Psoas muscle (tissue), 8 donors: ENCODE measurements around the gene FOXJ3. TPM values are rescaled to one million over a fixed set of nuclear protein-coding genes. Genes with fewer than 3 reads are reported as not detected.

Source experiments
- ATAC-seq, 4 donors: fragments of 200-7000 bp; cut with Tn5 transposase; one replicate each; pipeline ENCODE4 v1.9.1; 2020; ENCODE audit warnings: moderate library complexity in 3 of 4, mild to moderate bottlenecking in 2 of 4
- DNase-seq, 2 donors: peaks; one replicate each; pipeline ENCODE4 v3.0.0-alpha.2; 2020
- H3K27ac ChIP-seq: fragments of 200-600 bp; one replicate; pipeline ENCODE4 v1.8.0; 2022
- H3K27me3 ChIP-seq, 3 donors: fragments of 200-600 bp in 1 of 3; one replicate each; pipeline versions ENCODE4 v1.6.1 to v1.8.0; 2013 to 2022; ENCODE audit warnings: low read length in 2 of 3, mild to moderate bottlenecking in 2 of 3, moderate library complexity in 1 of 3; ENCODE audit not compliant: insufficient read depth in 3 of 3
- H3K36me3 ChIP-seq, 2 donors: fragments of 200-600 bp in 1 of 2; one replicate each; pipeline versions ENCODE4 v1.6.1 to v1.8.0; 2013 to 2022; ENCODE audit warnings: low read depth in 1 of 2, mild to moderate bottlenecking in 1 of 2, moderate library complexity in 1 of 2; ENCODE audit not compliant: insufficient read depth in 1 of 2
- H3K4me1 ChIP-seq: fragments of 200-600 bp; one replicate; pipeline ENCODE4 v1.8.0; 2022
- H3K4me3 ChIP-seq: fragments of 200-600 bp; one replicate; pipeline ENCODE4 v1.8.0; 2022; ENCODE audit warnings: mild to moderate bottlenecking
- H3K9me3 ChIP-seq: fragments of 200-600 bp; one replicate; pipeline ENCODE4 v1.8.0; 2022
- CTCF ChIP-seq: fragments of 200-600 bp; IDR thresholded peaks from one replicate; pipeline ENCODE4 v1.8.0; 2022; ENCODE audit warnings: antibody characterized with exemption
- WGBS, 3 donors: extraction: QIAGEN DNeasy Blood & Tissue Kit; methylation state at CpG; one replicate each; pipeline versions ENCODE4 v1.1.6 to v1.1.7; 2013; 5-methylcytosine and 5-hydroxymethylcytosine counted together
- intact Hi-C, 2 donors: fragments of 100-400 bp; cut with DNase I; formaldehyde crosslinking; loops; one replicate each; pipeline versions ENCODE4 v1.11.0 to v1.14.2; 2022
- polyA plus RNA-seq, 3 donors: library from polyadenylated mRNA; stranded (reverse); fragments of 200-250 nt; gene quantifications; one replicate each; pipeline ENCODE4 v1.2.3, GENCODE V29; 2013
- total RNA-seq, 4 donors: library from RNA; stranded (reverse); fragmentation: NEBNext Ultra II Directional in 2 of 4; extraction: Animal tissue kit (Norgen Biotek cat#: 25700) in 2 of 4; gene quantifications; one replicate each; pipeline versions ENCODE4 v1.2.1 to v1.2.4, GENCODE V29; 2021 to 2023
- donor health status: healthy with polysubstance abuse.
- donor health status: DM: no; HTN: no; CAD: no; lungs with moderate emphysema.
- donor health status: Bipolar disorder and iron deficiency.
- donor health status: healthy.
- donor health status: DM: yes; HTN: yes; CAD: no.
- donor health status: DM: no; HTN: no; CAD: no.
- donor health status: DM: no; HTN: no; CAD: no.
- donor health status: DM: yes; HTN: yes; CAD: no.

The FOXJ3 gene
- total and polyA plus RNA-seq, 7 donors: 15.1 to 53.1 (median 47.9) TPM

- DNase-seq: no peak
- 38 to 63% (median 39%) methylated on average over 1 of the region's 1 CpG for WGBS, 3 donors
- no peak for ATAC-seq
Measured at GRCh38 chr1:42272920-42273319, 62.1 kb downstream of the FOXJ3 start.

GRCh38 chr1:42267904-42268303 lies 67.1 kb downstream of the FOXJ3 start:
- ATAC-seq (no peak), DNase-seq (no peak)
- H3K27me3 ChIP-seq: no peaks in the 10 kb centered on the region
- H3K4me3 ChIP-seq: no peak overlapping the region
- H3K9me3 ChIP-seq: no peaks in the 10 kb centered on the region
- TF ChIP-seq CTCF: no peak
- no peak overlapping the region for H3K27ac ChIP-seq
- peaks cover 20% of the 10 kb centered on the region for H3K4me1 ChIP-seq
- peaks cover 0 to 14% of the 10 kb centered on the region in 2 donors for H3K36me3 ChIP-seq
- intact Hi-C loops: no loop called here

More at GRCh38 chr1:42272920-42273319, 62.1 kb downstream of the FOXJ3 start:
- Histone ChIP-seq H3K27me3 (no peaks in the 10 kb centered on the region), H3K4me3 (no peak overlapping the region), H3K9me3 (no peaks in the 10 kb centered on the region), H3K36me3 (peaks cover 0 to 11% of the 10 kb centered on the region in 2 donors), H3K27ac (no peak overlapping the region), H3K4me1 (peaks cover 5% of the 10 kb centered on the region)
- intact Hi-C loops: no loop called here
- TF ChIP-seq CTCF: no peak

- no peak for ATAC-seq
- 55 to 66% (median 58%) methylated on average over 4 of the region's 4 CpGs for WGBS, 3 donors
- H3K9me3 ChIP-seq: no peaks in the 10 kb centered on the region
Measured at GRCh38 chr1:42266253-42267135, 68.5 kb downstream of the FOXJ3 start.

GRCh38 chr1:42264511-42265190 lies 70.4 kb downstream of the FOXJ3 start:
- no peaks in the 10 kb centered on the region for H3K9me3 ChIP-seq
- no peak for TF ChIP-seq CTCF
- no peak overlapping the region for H3K4me3 ChIP-seq
- H3K27ac ChIP-seq: no peak overlapping the region
- no peak for ATAC-seq
- H3K27me3 ChIP-seq: no peaks in the 10 kb centered on the region
- WGBS, 3 donors: 90 to 93% (median 91%) methylated on average over 4 of the region's 4 CpGs
- DNase-seq: no peak
- peaks cover 0 to 14% of the 10 kb centered on the region in 2 donors for H3K36me3 ChIP-seq
- H3K4me1 ChIP-seq: peaks cover 39% of the 10 kb centered on the region
- intact Hi-C loops: no loop called here

More at GRCh38 chr1:42266253-42267135, 68.5 kb downstream of the FOXJ3 start:
- TF ChIP-seq CTCF: no peak
- peaks cover 21% of the 10 kb centered on the region for H3K4me1 ChIP-seq
- intact Hi-C loops: no loop called here
- no peak overlapping the region for H3K4me3 ChIP-seq
- peaks cover 0 to 14% of the 10 kb centered on the region in 2 donors for H3K36me3 ChIP-seq
- DNase-seq: no peak
- no peak overlapping the region for H3K27ac ChIP-seq
- no peaks in the 10 kb centered on the region for H3K27me3 ChIP-seq
